VCaP (cell line): ENCODE measurements around the gene CRACDL.

Experiments used
- H3K27ac ChIP-seq: fragments of 450-650 bp; 2 replicates; pipeline ENCODE4 v1.5.1; 2017
- CTCF ChIP-seq: fragments of 450-650 bp; conservative IDR thresholded peaks from 2 replicates; pipeline ENCODE4 v1.5.1; 2017; ENCODE audit warnings: mild to moderate bottlenecking, moderate library complexity

The CRACDL gene

GRCh38 chr2:98819231-98819766 lies 116.7 kb downstream of the CRACDL start:
- H3K27ac ChIP-seq = no peak overlapping the region
- no peak for TF ChIP-seq CTCF

GRCh38 chr2:98818164-98818563 lies 117.9 kb downstream of the CRACDL start:
- no peak for TF ChIP-seq CTCF
- H3K27ac ChIP-seq = no peak overlapping the region

- no peak for TF ChIP-seq CTCF
- H3K27ac ChIP-seq = no peak overlapping the region
Measured at GRCh38 chr2:98816281-98816680, 119.7 kb downstream of the CRACDL start.

GRCh38 chr2:98815795-98816194 lies 120.2 kb downstream of the CRACDL start:
- no peak for TF ChIP-seq CTCF
- no peak overlapping the region for H3K27ac ChIP-seq

GRCh38 chr2:98811766-98812165 lies 124.3 kb downstream of the CRACDL start:
- H3K27ac ChIP-seq = peak overlapping the region; percentile 89
- TF ChIP-seq CTCF = no peak

GRCh38 chr2:98810588-98810928 lies 125.5 kb downstream of the CRACDL start:
- TF ChIP-seq CTCF = no peak
- H3K27ac ChIP-seq = peak overlapping the region; percentile 89

GRCh38 chr2:98809878-98810587 lies 126.0 kb downstream of the CRACDL start:
- no peak for TF ChIP-seq CTCF
- peak overlapping the region; percentile 89 for H3K27ac ChIP-seq
